Measurements from ENCODE around the gene PTPRD. TPM values are rescaled to one million over a fixed set of nuclear protein-coding genes. Genes with fewer than 3 reads are reported as not detected.

PTPRD gene
- total and polyA plus RNA-seq, 2 experiments from 2014 or later: 11.5 to 58.0 TPM

DNA sequence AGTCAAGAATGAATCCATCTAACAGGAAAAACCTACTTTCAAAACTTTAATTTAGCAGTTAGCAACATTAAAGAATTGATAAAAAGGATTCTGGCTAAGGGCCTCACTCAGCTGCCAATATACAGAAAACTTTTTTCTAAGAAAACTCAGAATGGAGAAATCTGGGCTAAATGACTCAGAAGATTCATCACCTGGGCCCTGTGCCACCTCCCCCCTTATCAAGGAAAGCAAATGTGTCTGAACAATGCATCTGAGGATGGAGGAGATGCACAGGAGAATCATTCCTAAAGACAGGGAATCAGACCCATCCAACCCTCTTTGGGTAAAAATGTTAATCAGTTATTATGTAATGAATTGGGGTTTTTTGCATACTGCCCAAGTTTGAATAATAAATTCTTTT lies 2221.2 kb downstream of the PTPRD start:
- H4K20me1 ChIP-seq (replicated peaks; ENCODE audit: insufficient read depth): no peaks in the 10 kb centered on the region
- Mint-ChIP-seq H3K9me3 (no peaks in the 10 kb centered on the region), H3K27me3 (ENCODE audit: insufficient read depth, low read depth, poor library complexity) (peaks cover 2% of the 10 kb centered on the region), H3K36me3 (ENCODE audit: low read depth) (no peaks in the 10 kb centered on the region), H3K27ac (no peak overlapping the region), H3K4me3 (no peak overlapping the region), H3K4me1 (peaks cover 18% of the 10 kb centered on the region)
- ATAC-seq (no peak), DNase-seq (ENCODE audit: low spot score) (no peak)
- no peak overlapping the region for H2AFZ ChIP-seq
- no peaks in the 10 kb centered on the region for H3K79me2 ChIP-seq (replicated peaks; ENCODE audit: insufficient read depth)
- H3F3A ChIP-seq (replicated peaks; ENCODE audit: low read depth): no peaks in the 10 kb centered on the region
- H3K4me1 ChIP-seq (ENCODE audit: insufficient read depth): peaks cover 19% of the 10 kb centered on the region
- TF ChIP-seq EZH2phosphoT487 (IDR thresholded peaks at IDR 0.05; ENCODE audit: unreplicated experiment) (no peak), ZNF114 (CRISPR knock-in tag; IDR thresholded peaks at IDR 0.05) (no peak), NANOG (IDR thresholded peaks at IDR 0.05; ENCODE audit: borderline replicate concordance) (no peak), JUNB (IDR thresholded peaks at IDR 0.05; ENCODE audit: unreplicated experiment) (no peak), POLR2AphosphoS5 (IDR thresholded peaks at IDR 0.05; ENCODE audit: low read depth) (no peak), EZH2 (IDR thresholded peaks at IDR 0.05; ENCODE audit: low read depth, unreplicated experiment) (no peak)
- TF ChIP-seq, protein P1, sequence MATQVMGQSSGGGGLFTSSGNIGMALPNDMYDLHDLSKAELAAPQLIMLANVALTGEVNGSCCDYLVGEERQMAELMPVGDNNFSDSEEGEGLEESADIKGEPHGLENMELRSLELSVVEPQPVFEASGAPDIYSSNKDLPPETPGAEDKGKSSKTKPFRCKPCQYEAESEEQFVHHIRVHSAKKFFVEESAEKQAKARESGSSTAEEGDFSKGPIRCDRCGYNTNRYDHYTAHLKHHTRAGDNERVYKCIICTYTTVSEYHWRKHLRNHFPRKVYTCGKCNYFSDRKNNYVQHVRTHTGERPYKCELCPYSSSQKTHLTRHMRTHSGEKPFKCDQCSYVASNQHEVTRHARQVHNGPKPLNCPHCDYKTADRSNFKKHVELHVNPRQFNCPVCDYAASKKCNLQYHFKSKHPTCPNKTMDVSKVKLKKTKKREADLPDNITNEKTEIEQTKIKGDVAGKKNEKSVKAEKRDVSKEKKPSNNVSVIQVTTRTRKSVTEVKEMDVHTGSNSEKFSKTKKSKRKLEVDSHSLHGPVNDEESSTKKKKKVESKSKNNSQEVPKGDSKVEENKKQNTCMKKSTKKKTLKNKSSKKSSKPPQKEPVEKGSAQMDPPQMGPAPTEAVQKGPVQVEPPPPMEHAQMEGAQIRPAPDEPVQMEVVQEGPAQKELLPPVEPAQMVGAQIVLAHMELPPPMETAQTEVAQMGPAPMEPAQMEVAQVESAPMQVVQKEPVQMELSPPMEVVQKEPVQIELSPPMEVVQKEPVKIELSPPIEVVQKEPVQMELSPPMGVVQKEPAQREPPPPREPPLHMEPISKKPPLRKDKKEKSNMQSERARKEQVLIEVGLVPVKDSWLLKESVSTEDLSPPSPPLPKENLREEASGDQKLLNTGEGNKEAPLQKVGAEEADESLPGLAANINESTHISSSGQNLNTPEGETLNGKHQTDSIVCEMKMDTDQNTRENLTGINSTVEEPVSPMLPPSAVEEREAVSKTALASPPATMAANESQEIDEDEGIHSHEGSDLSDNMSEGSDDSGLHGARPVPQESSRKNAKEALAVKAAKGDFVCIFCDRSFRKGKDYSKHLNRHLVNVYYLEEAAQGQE (IDR thresholded peaks at IDR 0.05; ENCODE audit: unreplicated experiment): no peak
- TF ChIP-seq, protein P2, sequence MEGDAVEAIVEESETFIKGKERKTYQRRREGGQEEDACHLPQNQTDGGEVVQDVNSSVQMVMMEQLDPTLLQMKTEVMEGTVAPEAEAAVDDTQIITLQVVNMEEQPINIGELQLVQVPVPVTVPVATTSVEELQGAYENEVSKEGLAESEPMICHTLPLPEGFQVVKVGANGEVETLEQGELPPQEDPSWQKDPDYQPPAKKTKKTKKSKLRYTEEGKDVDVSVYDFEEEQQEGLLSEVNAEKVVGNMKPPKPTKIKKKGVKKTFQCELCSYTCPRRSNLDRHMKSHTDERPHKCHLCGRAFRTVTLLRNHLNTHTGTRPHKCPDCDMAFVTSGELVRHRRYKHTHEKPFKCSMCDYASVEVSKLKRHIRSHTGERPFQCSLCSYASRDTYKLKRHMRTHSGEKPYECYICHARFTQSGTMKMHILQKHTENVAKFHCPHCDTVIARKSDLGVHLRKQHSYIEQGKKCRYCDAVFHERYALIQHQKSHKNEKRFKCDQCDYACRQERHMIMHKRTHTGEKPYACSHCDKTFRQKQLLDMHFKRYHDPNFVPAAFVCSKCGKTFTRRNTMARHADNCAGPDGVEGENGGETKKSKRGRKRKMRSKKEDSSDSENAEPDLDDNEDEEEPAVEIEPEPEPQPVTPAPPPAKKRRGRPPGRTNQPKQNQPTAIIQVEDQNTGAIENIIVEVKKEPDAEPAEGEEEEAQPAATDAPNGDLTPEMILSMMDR (conservative IDR thresholded peaks at IDR 0.05; ENCODE audit: low read depth in 2 of 2): no peak
- TF ChIP-seq, protein P3, sequence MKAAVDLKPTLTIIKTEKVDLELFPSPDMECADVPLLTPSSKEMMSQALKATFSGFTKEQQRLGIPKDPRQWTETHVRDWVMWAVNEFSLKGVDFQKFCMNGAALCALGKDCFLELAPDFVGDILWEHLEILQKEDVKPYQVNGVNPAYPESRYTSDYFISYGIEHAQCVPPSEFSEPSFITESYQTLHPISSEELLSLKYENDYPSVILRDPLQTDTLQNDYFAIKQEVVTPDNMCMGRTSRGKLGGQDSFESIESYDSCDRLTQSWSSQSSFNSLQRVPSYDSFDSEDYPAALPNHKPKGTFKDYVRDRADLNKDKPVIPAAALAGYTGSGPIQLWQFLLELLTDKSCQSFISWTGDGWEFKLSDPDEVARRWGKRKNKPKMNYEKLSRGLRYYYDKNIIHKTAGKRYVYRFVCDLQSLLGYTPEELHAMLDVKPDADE (IDR thresholded peaks at IDR 0.05): no peak
- TF ChIP-seq, protein P4, sequence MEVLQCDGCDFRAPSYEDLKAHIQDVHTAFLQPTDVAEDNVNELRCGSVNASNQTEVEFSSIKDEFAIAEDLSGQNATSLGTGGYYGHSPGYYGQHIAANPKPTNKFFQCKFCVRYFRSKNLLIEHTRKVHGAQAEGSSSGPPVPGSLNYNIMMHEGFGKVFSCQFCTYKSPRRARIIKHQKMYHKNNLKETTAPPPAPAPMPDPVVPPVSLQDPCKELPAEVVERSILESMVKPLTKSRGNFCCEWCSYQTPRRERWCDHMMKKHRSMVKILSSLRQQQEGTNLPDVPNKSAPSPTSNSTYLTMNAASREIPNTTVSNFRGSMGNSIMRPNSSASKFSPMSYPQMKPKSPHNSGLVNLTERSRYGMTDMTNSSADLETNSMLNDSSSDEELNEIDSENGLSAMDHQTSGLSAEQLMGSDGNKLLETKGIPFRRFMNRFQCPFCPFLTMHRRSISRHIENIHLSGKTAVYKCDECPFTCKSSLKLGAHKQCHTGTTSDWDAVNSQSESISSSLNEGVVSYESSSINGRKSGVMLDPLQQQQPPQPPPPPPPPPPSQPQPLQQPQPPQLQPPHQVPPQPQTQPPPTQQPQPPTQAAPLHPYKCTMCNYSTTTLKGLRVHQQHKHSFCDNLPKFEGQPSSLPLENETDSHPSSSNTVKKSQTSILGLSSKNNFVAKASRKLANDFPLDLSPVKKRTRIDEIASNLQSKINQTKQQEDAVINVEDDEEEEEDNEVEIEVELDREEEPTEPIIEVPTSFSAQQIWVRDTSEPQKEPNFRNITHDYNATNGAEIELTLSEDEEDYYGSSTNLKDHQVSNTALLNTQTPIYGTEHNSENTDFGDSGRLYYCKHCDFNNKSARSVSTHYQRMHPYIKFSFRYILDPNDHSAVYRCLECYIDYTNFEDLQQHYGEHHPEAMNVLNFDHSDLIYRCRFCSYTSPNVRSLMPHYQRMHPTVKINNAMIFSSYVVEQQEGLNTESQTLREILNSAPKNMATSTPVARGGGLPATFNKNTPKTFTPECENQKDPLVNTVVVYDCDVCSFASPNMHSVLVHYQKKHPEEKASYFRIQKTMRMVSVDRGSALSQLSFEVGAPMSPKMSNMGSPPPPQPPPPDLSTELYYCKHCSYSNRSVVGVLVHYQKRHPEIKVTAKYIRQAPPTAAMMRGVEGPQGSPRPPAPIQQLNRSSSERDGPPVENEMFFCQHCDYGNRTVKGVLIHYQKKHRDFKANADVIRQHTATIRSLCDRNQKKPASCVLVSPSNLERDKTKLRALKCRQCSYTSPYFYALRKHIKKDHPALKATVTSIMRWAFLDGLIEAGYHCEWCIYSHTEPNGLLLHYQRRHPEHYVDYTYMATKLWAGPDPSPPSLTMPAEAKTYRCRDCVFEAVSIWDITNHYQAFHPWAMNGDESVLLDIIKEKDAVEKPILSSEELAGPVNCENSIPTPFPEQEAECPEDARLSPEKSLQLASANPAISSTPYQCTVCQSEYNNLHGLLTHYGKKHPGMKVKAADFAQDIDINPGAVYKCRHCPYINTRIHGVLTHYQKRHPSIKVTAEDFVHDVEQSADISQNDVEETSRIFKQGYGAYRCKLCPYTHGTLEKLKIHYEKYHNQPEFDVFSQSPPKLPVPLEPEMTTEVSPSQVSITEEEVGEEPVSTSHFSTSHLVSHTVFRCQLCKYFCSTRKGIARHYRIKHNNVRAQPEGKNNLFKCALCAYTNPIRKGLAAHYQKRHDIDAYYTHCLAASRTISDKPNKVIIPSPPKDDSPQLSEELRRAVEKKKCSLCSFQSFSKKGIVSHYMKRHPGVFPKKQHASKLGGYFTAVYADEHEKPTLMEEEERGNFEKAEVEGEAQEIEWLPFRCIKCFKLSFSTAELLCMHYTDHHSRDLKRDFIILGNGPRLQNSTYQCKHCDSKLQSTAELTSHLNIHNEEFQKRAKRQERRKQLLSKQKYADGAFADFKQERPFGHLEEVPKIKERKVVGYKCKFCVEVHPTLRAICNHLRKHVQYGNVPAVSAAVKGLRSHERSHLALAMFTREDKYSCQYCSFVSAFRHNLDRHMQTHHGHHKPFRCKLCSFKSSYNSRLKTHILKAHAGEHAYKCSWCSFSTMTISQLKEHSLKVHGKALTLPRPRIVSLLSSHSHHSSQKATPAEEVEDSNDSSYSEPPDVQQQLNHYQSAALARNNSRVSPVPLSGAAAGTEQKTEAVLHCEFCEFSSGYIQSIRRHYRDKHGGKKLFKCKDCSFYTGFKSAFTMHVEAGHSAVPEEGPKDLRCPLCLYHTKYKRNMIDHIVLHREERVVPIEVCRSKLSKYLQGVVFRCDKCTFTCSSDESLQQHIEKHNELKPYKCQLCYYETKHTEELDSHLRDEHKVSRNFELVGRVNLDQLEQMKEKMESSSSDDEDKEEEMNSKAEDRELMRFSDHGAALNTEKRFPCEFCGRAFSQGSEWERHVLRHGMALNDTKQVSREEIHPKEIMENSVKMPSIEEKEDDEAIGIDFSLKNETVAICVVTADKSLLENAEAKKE (CRISPR knock-in tag; IDR thresholded peaks at IDR 0.05): no peak
- H3K9me2 ChIP-seq (ENCODE audit: insufficient read depth): no peaks in the 10 kb centered on the region
- H3K27ac ChIP-seq (ENCODE audit: low read depth): no peak overlapping the region
- no peak overlapping the region for H3K4me3 ChIP-seq
- H3K4me2 ChIP-seq: no peak overlapping the region
- H3K27me3 ChIP-seq (ENCODE audit: insufficient read depth): no peaks in the 10 kb centered on the region
- H3K36me3 ChIP-seq (ENCODE audit: insufficient read depth): no peaks in the 10 kb centered on the region
